SK-N-SH treated with all-trans-retinoic acid at 6 μM for 48 hours (cell line): ENCODE data around the gene CPSF4L.

Experiments used
- ATAC-seq: fragments of 200-7000 bp; cut with Tn5 transposase; 3 replicates; pipeline ENCODE4 v1.9.1; 2020; ENCODE audit warnings: mild to moderate bottlenecking, moderate library complexity
- BACH2 ChIP-seq: fragments of 250-450 bp; sonication (Bioruptor Pico); IDR thresholded peaks from 2 replicates; pipeline ENCODE4 v1.9.0; 2021; ENCODE audit warnings: mild to moderate bottlenecking, borderline replicate concordance
- CSDC2 ChIP-seq: fragments of 250-450 bp; sonication (Bioruptor Pico); IDR thresholded peaks from 2 replicates; pipeline ENCODE4 v1.5.0; 2020; ENCODE audit warnings: mild to moderate bottlenecking, moderate library complexity
- CSRNP3 ChIP-seq: fragments of 250-450 bp; sonication (Bioruptor Pico); IDR thresholded peaks from 2 replicates; pipeline ENCODE4 v1.5.1; 2021; ENCODE audit warnings: mild to moderate bottlenecking, moderate library complexity
- ESRRG ChIP-seq: fragments of 250-450 bp; sonication (Bioruptor Pico); IDR thresholded peaks from 2 replicates; pipeline ENCODE4 v1.6.1; 2021; ENCODE audit warnings: mild to moderate bottlenecking
- GLIS3 ChIP-seq: fragments of 250-450 bp; sonication (Bioruptor Pico); IDR thresholded peaks from 2 replicates; pipeline ENCODE4 v1.5.0; 2020; ENCODE audit warnings: mild to moderate bottlenecking, moderate library complexity
- ISL1 ChIP-seq: fragments of 250-450 bp; sonication (Bioruptor Pico); IDR thresholded peaks from 2 replicates; pipeline ENCODE4 v2.1.2; 2022; ENCODE audit warnings: mild to moderate bottlenecking, moderate library complexity
- OSR1 ChIP-seq: fragments of 250-450 bp; sonication (Bioruptor Pico); IDR thresholded peaks from 2 replicates; pipeline ENCODE4 v1.8.0; 2022; ENCODE audit warnings: moderate library complexity, mild to moderate bottlenecking, inconsistent platforms
- PATZ1 ChIP-seq: fragments of 250-450 bp; sonication (Bioruptor Pico); IDR thresholded peaks from 2 replicates; pipeline ENCODE4 v1.8.0; 2020; ENCODE audit warnings: mild to moderate bottlenecking, moderate library complexity, borderline replicate concordance
- POU6F1 ChIP-seq: fragments of 250-450 bp; sonication (Bioruptor Pico); IDR thresholded peaks from 2 replicates; pipeline ENCODE4 v1.8.0; 2021; ENCODE audit warnings: low read depth, mild to moderate bottlenecking, moderate library complexity, borderline replicate concordance
- PPARA ChIP-seq: fragments of 250-450 bp; sonication (Bioruptor Pico); IDR thresholded peaks from 2 replicates; pipeline ENCODE4 v1.5.0; 2020; ENCODE audit warnings: mild to moderate bottlenecking, borderline replicate concordance
- RARB ChIP-seq: fragments of 250-450 bp; sonication (Bioruptor Pico); IDR thresholded peaks from 2 replicates; pipeline ENCODE4 v1.8.0; 2021; ENCODE audit warnings: mild to moderate bottlenecking, moderate library complexity
- SNAI2 ChIP-seq: fragments of 250-450 bp; sonication (Bioruptor Pico); IDR thresholded peaks from 2 replicates; pipeline ENCODE4 v1.5.0; 2020; ENCODE audit warnings: mild to moderate bottlenecking, moderate library complexity
- TCF4 ChIP-seq: fragments of 250-450 bp; sonication (Bioruptor Pico); IDR thresholded peaks from 2 replicates; pipeline ENCODE4 v1.8.0; 2021; ENCODE audit warnings: mild to moderate bottlenecking, moderate library complexity, borderline replicate concordance
- TOX ChIP-seq: fragments of 250-450 bp; sonication (Bioruptor Pico); IDR thresholded peaks from 2 replicates; pipeline ENCODE4 v1.8.0; 2021; ENCODE audit warnings: mild to moderate bottlenecking, moderate library complexity, borderline replicate concordance
- TSHZ2 ChIP-seq: fragments of 250-450 bp; sonication (Bioruptor Pico); IDR thresholded peaks from 2 replicates; pipeline ENCODE4 v1.5.0; 2020; ENCODE audit warnings: mild to moderate bottlenecking, moderate library complexity
- ZC3H10 ChIP-seq: fragments of 250-450 bp; sonication (Bioruptor Pico); IDR thresholded peaks from 2 replicates; pipeline ENCODE4 v1.5.1; 2021; ENCODE audit warnings: mild to moderate bottlenecking, moderate library complexity
- ZFP30 ChIP-seq: fragments of 450-650 bp; formaldehyde crosslinking; IDR thresholded peaks from 2 replicates; pipeline ENCODE4 v1.5.0; 2022; ENCODE audit warnings: mild to moderate bottlenecking, moderate library complexity
- ZNF565 ChIP-seq: fragments of 450-650 bp; formaldehyde crosslinking; conservative IDR thresholded peaks from 2 replicates; pipeline ENCODE4 v1.5.0; 2020; ENCODE audit warnings: low read depth, mild to moderate bottlenecking, moderate library complexity
- ZNF70 ChIP-seq: fragments of 450-650 bp; formaldehyde crosslinking; IDR thresholded peaks from 2 replicates; pipeline ENCODE4 v1.5.0; 2020; ENCODE audit warnings: mild to moderate bottlenecking, moderate library complexity
- ZNF8 ChIP-seq: fragments of 450-650 bp; formaldehyde crosslinking; IDR thresholded peaks from 2 replicates; pipeline ENCODE4 v1.5.0; 2020; ENCODE audit warnings: mild to moderate bottlenecking, moderate library complexity

Gene CPSF4L

GRCh38 chr17:73250851-73251640 lies 10.6 kb downstream of the CPSF4L start:
- TF ChIP-seq SNAI2 (CRISPR knock-in tag) (no peak), TCF4 (CRISPR knock-in tag) (no peak), CSDC2 (CRISPR knock-in tag) (no peak), TSHZ2 (CRISPR knock-in tag) (no peak)
- TF ChIP-seq, all 23 proteins: peak for 0
- ATAC-seq, result no peak

GRCh38 chr17:73249700-73250099 lies 12.0 kb downstream of the CPSF4L start:
- ATAC-seq, result no peak
- TF ChIP-seq SNAI2 (CRISPR knock-in tag), result no peak
- TF ChIP-seq PPARA (CRISPR knock-in tag), result no peak
- no peak for TF ChIP-seq GLIS3
- no peak for TF ChIP-seq CSDC2 (CRISPR knock-in tag)
- no peak for TF ChIP-seq ZNF8
- no peak for TF ChIP-seq ZFP30 (CRISPR knock-in tag)
- no peak for TF ChIP-seq BACH2
- no peak for TF ChIP-seq RARB (CRISPR knock-in tag)
- TF ChIP-seq CSRNP3, result no peak
- no peak for TF ChIP-seq ZC3H10 (CRISPR knock-in tag)
- TF ChIP-seq TSHZ2 (CRISPR knock-in tag), result no peak
- TF ChIP-seq ISL1, result no peak
- TF ChIP-seq TOX (CRISPR knock-in tag), result no peak
- TF ChIP-seq OSR1, result no peak
- no peak for TF ChIP-seq ESRRG (CRISPR knock-in tag)
- TF ChIP-seq POU6F1 (CRISPR knock-in tag), result no peak
- TF ChIP-seq, all 23 proteins: peak for 0

- ATAC-seq, result no peak
- no peak for TF ChIP-seq PATZ1 (CRISPR knock-in tag)
- TF ChIP-seq TCF4 (CRISPR knock-in tag), result no peak
- TF ChIP-seq ZNF565 (CRISPR knock-in tag), result no peak
- TF ChIP-seq TSHZ2 (CRISPR knock-in tag), result no peak
- no peak for TF ChIP-seq PPARA (CRISPR knock-in tag)
- no peak for TF ChIP-seq ESRRG (CRISPR knock-in tag)
- no peak for TF ChIP-seq CSDC2 (CRISPR knock-in tag)
- no peak for TF ChIP-seq ZNF70 (CRISPR knock-in tag)
- no peak for TF ChIP-seq ISL1
- TF ChIP-seq TOX (CRISPR knock-in tag), result no peak
- no peak for TF ChIP-seq ZC3H10 (CRISPR knock-in tag)
- TF ChIP-seq SNAI2 (CRISPR knock-in tag), result no peak
- TF ChIP-seq RARB (CRISPR knock-in tag), result no peak
Observed at GRCh38 chr17:73248532-73248931, 13.1 kb downstream of the CPSF4L start.
